ENCODE data around the gene ADARB1. TPM values are rescaled to one million over a fixed set of nuclear protein-coding genes. Genes with fewer than 3 reads are reported as not detected.
"Not testable (repeated sequence)": the region's sequence is repeated elsewhere in the genome, so short reads cannot be mapped to it uniquely, and the experiment has no call there.

Gene ADARB1
- total RNA-seq, 2 experiments from 2014 or later: 59.1 to 59.6 TPM

- no peak overlapping the region for H3K27ac Mint-ChIP-seq
- H3K36me3 Mint-ChIP-seq (ENCODE audit: low read depth): peaks cover 10% of the 10 kb centered on the region
- H3K4me3 Mint-ChIP-seq: no peak overlapping the region
- ChIA-PET CTCF (interaction anchor here (1.3 to 6.5 kb wide), 9 partner anchors 8 to 191 kb away, joined by 3 to 178 read pairs (median 18); partner anchors contain the start of gene SLX9), POLR2A (no interaction called here)
- H3K4me1 Mint-ChIP-seq: peaks cover 22% of the 10 kb centered on the region
- DNase-seq: no peak
- H3K27me3 Mint-ChIP-seq: no peaks in the 10 kb centered on the region
- H3K9me3 Mint-ChIP-seq: no peaks in the 10 kb centered on the region
Observed at GRCh38 chr21:45135868-45136267, 61.5 kb downstream of the ADARB1 start.

DNA sequence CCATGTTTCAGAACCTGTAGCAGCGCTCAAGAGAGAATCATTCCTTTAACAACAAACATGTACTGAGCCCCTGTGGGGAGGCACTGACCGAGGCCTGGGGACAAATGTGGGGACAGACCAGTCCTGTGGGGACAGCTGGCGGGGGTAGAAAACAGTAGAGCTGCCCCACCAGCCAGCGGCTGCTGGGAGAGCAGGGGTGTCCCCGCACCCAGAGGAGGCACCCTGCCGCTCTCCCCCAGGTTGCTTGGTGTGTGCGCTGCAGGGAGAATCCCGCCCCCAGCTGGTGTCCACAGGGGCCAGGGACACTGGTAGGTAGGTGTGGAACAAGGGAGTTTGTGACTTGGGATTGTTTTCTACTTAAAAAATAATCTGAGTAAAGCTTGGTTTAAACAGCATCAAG lies 62.1 kb downstream of the ADARB1 start:
- POLR2A ChIA-PET: no interaction called here
- Mint-ChIP-seq H3K9me3 (no peaks in the 10 kb centered on the region), H3K27me3 (no peaks in the 10 kb centered on the region)

DNA sequence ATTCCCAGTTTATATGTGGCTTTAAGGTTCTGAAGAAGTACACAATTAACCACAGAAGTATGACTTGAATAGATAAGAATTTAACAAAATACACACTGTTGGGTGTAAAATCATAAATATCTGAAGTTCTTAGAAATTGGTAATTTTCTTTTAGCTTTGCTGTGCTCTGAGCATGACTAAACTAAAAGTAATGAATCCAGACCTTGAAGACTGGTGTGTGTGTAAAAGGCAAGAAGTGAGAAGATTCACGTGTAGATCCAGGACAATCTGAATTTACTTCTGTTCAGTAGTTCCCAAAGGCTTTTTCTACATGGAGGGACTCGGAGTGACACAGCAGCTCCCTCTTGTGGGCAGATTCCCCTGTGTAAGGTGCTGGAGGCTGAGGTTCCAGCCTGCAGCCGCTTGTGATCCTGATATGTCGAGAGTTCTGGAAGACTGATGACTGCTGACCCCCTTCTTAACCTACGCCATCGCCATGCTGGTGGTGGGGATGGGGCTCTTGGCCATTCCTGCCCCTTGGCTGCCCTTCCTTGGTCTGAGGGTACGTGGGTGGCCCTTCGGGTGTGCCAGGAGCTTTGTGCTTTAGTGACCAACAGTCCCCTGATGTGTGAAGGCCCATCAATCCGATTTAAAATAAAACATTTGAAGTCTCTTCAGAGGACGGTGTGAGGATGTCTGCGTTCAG lies 62.7 kb downstream of the ADARB1 start:
- peak; percentile 71 for DNase-seq
- ChIA-PET POLR2A (interaction anchor here (1.0 to 1.1 kb wide), 2 partner anchors 11 to 63 kb away, joined by 3 read pairs; partner anchors contain the start of gene ADARB1), CTCF (interaction anchor here (0.7 to 6.5 kb wide), 40 partner anchors 9 to 336 kb away, joined by 3 to 178 read pairs (median 6); partner anchors contain the start of genes POFUT2, PTTG1IP, SLX9 and UBE2G2)
- Mint-ChIP-seq H3K4me1 (peaks cover 22% of the 10 kb centered on the region), H3K9me3 (no peaks in the 10 kb centered on the region), H3K27me3 (no peaks in the 10 kb centered on the region), H3K4me3 (no peak overlapping the region), H3K36me3 (ENCODE audit: low read depth) (peaks cover 10% of the 10 kb centered on the region), H3K27ac (no peak overlapping the region)

More for the DNA sequence above, 62.1 kb downstream of the ADARB1 start:
- Mint-ChIP-seq H3K27ac (no peak overlapping the region), H3K4me3 (no peak overlapping the region), H3K36me3 (ENCODE audit: low read depth) (peaks cover 10% of the 10 kb centered on the region), H3K4me1 (peaks cover 22% of the 10 kb centered on the region)
- DNase-seq: no peak
- CTCF ChIA-PET: interaction anchor here (0.7 to 6.5 kb wide), 30 partner anchors 9 to 335 kb away, joined by 3 to 178 read pairs (median 5); partner anchors contain the start of genes POFUT2, SLX9 and UBE2G2

- CTCF ChIA-PET: interaction anchor here (0.9 to 6.5 kb wide), 41 partner anchors 9 to 682 kb away, joined by 3 to 178 read pairs (median 6); partner anchors contain the start of genes POFUT2, PTTG1IP and SLX9
- Mint-ChIP-seq H3K9me3 (no peaks in the 10 kb centered on the region), H3K27me3 (no peaks in the 10 kb centered on the region), H3K4me3 (no peak overlapping the region), H3K27ac (no peak overlapping the region), H3K36me3 (ENCODE audit: low read depth) (peaks cover 10% of the 10 kb centered on the region), H3K4me1 (peaks cover 20% of the 10 kb centered on the region)
- no peak for DNase-seq
- POLR2A ChIA-PET: interaction anchor here (0.7 to 1.1 kb wide), 3 partner anchors 11 to 63 kb away, joined by 3 read pairs; partner anchors contain the start of gene ADARB1
Observed at GRCh38 chr21:45137612-45137937, 63.2 kb downstream of the ADARB1 start.

DNA sequence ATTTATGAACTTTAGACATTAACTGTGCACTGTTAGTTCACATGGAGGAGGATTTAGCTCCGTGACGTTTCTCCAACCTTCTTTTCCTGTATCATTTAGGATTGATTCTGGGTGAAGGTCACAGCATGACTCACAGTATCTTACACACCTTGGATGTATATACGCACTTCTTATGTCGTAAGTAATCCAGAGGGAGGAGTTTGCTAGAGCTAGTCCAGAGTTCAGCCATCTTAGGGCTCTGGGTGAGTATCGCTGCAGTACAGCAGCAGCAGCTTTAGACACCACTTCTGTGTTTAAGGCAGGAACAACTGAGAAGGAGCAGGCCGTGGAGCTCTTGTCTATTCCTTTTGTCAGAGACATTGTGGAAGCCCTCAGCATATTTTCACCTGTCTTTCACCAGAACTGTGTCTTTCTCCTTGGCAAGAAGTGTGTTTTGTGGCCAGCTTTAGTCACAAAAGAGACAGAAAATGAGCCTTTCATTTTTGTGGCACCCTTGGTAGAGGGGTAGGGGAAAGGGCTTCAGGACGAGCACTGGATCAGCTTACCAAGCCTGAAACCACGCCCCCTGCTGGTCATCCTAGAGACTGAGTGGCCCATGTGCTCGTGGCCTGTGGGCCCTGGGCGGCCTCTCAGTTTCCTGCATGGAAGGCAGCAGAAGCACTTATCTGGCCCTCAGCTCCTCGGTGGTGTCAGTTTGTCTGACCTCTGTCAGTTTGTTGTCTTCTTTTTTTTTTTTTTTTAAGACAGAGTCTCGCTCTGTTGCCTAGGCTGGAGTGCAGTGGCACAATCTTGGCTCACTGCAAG lies 64.0 kb downstream of the ADARB1 start:
- CTCF ChIA-PET: interaction anchor here (0.6 to 6.5 kb wide), 62 partner anchors 8 to 709 kb away, joined by 3 to 178 read pairs (median 4); partner anchors contain the start of genes POFUT2, PTTG1IP and SLX9
- Mint-ChIP-seq H3K27me3 (no peaks in the 10 kb centered on the region), H3K4me1 (peaks cover 16% of the 10 kb centered on the region), H3K27ac (no peak overlapping the region), H3K9me3 (no peaks in the 10 kb centered on the region), H3K4me3 (no peak overlapping the region), H3K36me3 (ENCODE audit: low read depth) (peaks cover 14% of the 10 kb centered on the region)
- POLR2A ChIA-PET: interaction anchor here (0.7 kb wide), 1 partner anchor 62 kb away, joined by 3 read pairs; no protein-coding TSS in a partner anchor
- DNase-seq: peak; percentile 73

DNA sequence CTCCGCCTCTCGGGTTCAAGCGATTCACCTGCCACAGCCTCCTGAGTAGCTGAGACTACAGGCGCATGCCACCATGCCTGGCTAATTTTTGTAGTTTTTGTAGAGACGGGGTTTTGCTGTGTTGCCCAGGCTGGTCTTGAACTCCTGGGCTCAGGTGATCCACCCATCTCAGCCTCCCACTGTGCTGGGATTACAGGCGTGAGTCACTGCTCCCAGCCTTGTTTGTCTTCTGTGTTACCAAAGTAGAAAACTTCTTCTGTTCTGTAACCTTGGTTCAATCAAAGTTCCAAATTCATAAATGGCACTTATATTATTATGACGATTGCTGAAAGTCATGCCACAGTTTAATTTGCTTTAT lies 64.6 kb downstream of the ADARB1 start:
- POLR2A ChIA-PET, DNase-seq, H3K27me3 Mint-ChIP-seq, H3K9me3 Mint-ChIP-seq, H3K27ac Mint-ChIP-seq, H3K4me3 Mint-ChIP-seq: not testable (repeated sequence)
- CTCF ChIA-PET: interaction anchor here (0.6 to 6.5 kb wide), 38 partner anchors 8 to 1298 kb away, joined by 3 to 178 read pairs (median 6); partner anchors contain the start of genes POFUT2 and SLX9
- peaks cover 14% of the 10 kb centered on the region for H3K36me3 Mint-ChIP-seq (ENCODE audit: low read depth)
- peaks cover 16% of the 10 kb centered on the region for H3K4me1 Mint-ChIP-seq

DNA sequence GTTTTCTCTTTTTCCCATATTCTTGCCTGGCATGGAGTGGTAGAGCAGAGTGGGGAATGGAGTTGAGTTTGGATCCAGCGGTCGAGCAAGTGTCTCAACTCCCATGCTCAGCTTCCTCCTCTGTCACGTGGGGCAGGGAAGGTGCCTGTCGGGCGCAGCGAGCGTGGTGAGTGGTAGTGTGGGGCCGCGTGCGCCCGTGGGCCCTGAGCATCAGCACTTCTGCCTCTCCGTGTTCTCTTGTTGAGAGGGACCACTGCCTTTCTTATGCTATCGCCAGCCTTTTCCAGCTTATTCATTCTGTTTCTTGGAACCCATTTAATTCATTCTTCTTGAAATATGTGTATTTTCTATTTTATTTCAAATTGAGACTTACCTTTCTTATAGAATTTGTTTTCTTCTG lies 65.1 kb downstream of the ADARB1 start:
- DNase-seq: no peak
- H3K27me3 Mint-ChIP-seq: no peaks in the 10 kb centered on the region
- ChIA-PET CTCF (interaction anchor here (0.6 to 6.5 kb wide), 22 partner anchors 12 to 1298 kb away, joined by 3 to 178 read pairs (median 6); partner anchors contain the start of genes POFUT2 and SLX9), POLR2A (interaction anchor here (0.7 kb wide), 1 partner anchor 97 kb away, joined by 3 read pairs; no protein-coding TSS in a partner anchor)
- no peak overlapping the region for H3K27ac Mint-ChIP-seq
- peaks cover 16% of the 10 kb centered on the region for H3K4me1 Mint-ChIP-seq
- H3K9me3 Mint-ChIP-seq: no peaks in the 10 kb centered on the region
- H3K36me3 Mint-ChIP-seq (ENCODE audit: low read depth): peaks cover 11% of the 10 kb centered on the region
- no peak overlapping the region for H3K4me3 Mint-ChIP-seq

GRCh38 chr21:45140346-45140940 lies 66.1 kb downstream of the ADARB1 start:
- no peak overlapping the region for H3K27ac Mint-ChIP-seq
- DNase-seq: peak; percentile 82
- H3K9me3 Mint-ChIP-seq: no peaks in the 10 kb centered on the region
- no peak overlapping the region for H3K4me3 Mint-ChIP-seq
- ChIA-PET CTCF (interaction anchor here (0.6 to 6.5 kb wide), 33 partner anchors 8 to 679 kb away, joined by 3 to 178 read pairs (median 4); partner anchors contain the start of genes POFUT2, SLX9 and UBE2G2), POLR2A (interaction anchor here (0.7 to 1.2 kb wide), 4 partner anchors 11 to 147 kb away, joined by 3 read pairs; partner anchors contain the start of gene POFUT2)
- H3K27me3 Mint-ChIP-seq: no peaks in the 10 kb centered on the region
- peaks cover 11% of the 10 kb centered on the region for H3K36me3 Mint-ChIP-seq (ENCODE audit: low read depth)
- peaks cover 16% of the 10 kb centered on the region for H3K4me1 Mint-ChIP-seq

DNA sequence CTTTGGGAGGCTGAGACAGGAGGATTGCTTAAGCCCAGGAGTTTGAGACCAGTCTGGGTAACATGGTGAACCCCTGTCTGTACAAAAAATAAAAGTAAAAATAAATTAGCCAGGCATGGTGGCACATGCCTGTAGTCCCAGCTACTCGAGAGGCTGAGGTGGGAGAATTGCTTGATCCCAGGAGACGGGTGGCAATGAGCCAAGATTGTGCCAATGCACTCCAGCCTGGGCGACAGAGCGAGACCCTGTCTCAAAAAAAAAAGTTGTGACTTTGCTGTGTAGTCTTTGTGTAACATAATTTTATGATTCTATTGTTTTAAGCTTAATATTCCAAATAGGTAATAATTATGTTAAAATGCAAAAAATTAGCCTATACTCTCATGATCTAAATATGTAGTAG lies 66.6 kb downstream of the ADARB1 start:
- H3K4me3 Mint-ChIP-seq, H3K27me3 Mint-ChIP-seq, H3K9me3 Mint-ChIP-seq, DNase-seq, H3K27ac Mint-ChIP-seq: not testable (repeated sequence)
- ChIA-PET POLR2A (interaction anchor here (1.0 to 1.2 kb wide), 3 partner anchors 11 to 147 kb away, joined by 3 read pairs; partner anchors contain the start of gene POFUT2), CTCF (interaction anchor here (0.8 to 6.5 kb wide), 23 partner anchors 11 to 340 kb away, joined by 3 to 178 read pairs (median 4); partner anchors contain the start of genes POFUT2, SLX9 and UBE2G2)
- Mint-ChIP-seq H3K4me1 (peaks cover 16% of the 10 kb centered on the region), H3K36me3 (ENCODE audit: low read depth) (peaks cover 15% of the 10 kb centered on the region)

DNA sequence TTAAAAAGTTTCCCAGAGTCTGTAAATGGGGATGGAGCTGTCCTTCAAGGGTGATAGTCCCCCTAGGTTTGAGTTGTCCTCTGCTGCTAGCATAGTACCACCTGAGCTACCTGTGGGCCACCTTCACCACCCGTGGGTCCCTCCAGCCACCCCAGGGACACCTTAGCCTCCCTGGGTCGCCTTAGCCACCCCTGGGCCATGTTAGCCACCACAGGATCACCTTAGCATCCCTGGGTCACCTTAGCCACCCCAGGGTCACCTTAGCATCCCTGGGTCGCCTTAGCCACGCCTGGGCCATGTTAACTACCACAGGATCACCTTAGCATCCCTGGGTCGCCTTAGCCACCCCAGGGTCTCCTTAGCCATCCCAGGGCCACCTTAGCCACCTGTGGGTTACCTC lies 67.1 kb downstream of the ADARB1 start:
- Mint-ChIP-seq H3K9me3 (no peaks in the 10 kb centered on the region), H3K27me3 (no peaks in the 10 kb centered on the region), H3K4me1 (peaks cover 16% of the 10 kb centered on the region), H3K27ac (no peak overlapping the region), H3K36me3 (ENCODE audit: low read depth) (peaks cover 15% of the 10 kb centered on the region), H3K4me3 (no peak overlapping the region)
- DNase-seq: no peak
- ChIA-PET POLR2A (interaction anchor here (1.2 kb wide), 2 partner anchors 87 to 146 kb away, joined by 3 read pairs; partner anchors contain the start of gene POFUT2), CTCF (interaction anchor here (0.9 to 6.5 kb wide), 16 partner anchors 11 to 340 kb away, joined by 3 to 178 read pairs (median 4); partner anchors contain the start of genes SLX9 and UBE2G2)

GRCh38 chr21:45142469-45143308 lies 68.3 kb downstream of the ADARB1 start:
- H3K27ac Mint-ChIP-seq: no peak overlapping the region
- DNase-seq: no peak
- peaks cover 13% of the 10 kb centered on the region for H3K36me3 Mint-ChIP-seq (ENCODE audit: low read depth)
- no peaks in the 10 kb centered on the region for H3K27me3 Mint-ChIP-seq
- ChIA-PET POLR2A (interaction anchor here (1.2 kb wide), 1 partner anchor 86 kb away, joined by 3 read pairs; no protein-coding TSS in a partner anchor), CTCF (interaction anchor here (2.4 to 6.5 kb wide), 3 partner anchors 9 to 197 kb away, joined by 8 to 178 read pairs (median 66); partner anchors contain the start of gene SLX9)
- H3K9me3 Mint-ChIP-seq: no peaks in the 10 kb centered on the region
- no peak overlapping the region for H3K4me3 Mint-ChIP-seq
- peaks cover 14% of the 10 kb centered on the region for H3K4me1 Mint-ChIP-seq
